ENCODE data around the gene RAB40C.

GRCh38 chr16:568401-569258 lies 21.2 kb upstream of the RAB40C start:
- no peak for TF ChIP-seq EZH2 (IDR thresholded peaks at IDR 0.05; ENCODE audit: low read length)
- TF ChIP-seq, protein P1, sequence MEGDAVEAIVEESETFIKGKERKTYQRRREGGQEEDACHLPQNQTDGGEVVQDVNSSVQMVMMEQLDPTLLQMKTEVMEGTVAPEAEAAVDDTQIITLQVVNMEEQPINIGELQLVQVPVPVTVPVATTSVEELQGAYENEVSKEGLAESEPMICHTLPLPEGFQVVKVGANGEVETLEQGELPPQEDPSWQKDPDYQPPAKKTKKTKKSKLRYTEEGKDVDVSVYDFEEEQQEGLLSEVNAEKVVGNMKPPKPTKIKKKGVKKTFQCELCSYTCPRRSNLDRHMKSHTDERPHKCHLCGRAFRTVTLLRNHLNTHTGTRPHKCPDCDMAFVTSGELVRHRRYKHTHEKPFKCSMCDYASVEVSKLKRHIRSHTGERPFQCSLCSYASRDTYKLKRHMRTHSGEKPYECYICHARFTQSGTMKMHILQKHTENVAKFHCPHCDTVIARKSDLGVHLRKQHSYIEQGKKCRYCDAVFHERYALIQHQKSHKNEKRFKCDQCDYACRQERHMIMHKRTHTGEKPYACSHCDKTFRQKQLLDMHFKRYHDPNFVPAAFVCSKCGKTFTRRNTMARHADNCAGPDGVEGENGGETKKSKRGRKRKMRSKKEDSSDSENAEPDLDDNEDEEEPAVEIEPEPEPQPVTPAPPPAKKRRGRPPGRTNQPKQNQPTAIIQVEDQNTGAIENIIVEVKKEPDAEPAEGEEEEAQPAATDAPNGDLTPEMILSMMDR (optimal IDR thresholded peaks at IDR 0.05 in 1 of 3, IDR thresholded peaks at IDR 0.05 in 1 of 3, conservative IDR thresholded peaks at IDR 0.05 in 1 of 3; ENCODE audit: extremely low read depth in 1 of 3, insufficient read depth in 2 of 3, low read length in 3 of 3): peak in 1 of 3 experiments; percentile 3

Measured in keratinocyte (primary cell).